PC-3 (cell line): ENCODE data around the gene QPCT. TPM values are rescaled to one million over a fixed set of nuclear protein-coding genes. Genes with fewer than 3 reads are reported as not detected.

Experiments used
- ATAC-seq: fragments of 200-7000 bp; cut with Tn5 transposase; 2 replicates; pipeline ENCODE4 v1.9.1; 2020; ENCODE audit warnings: mild to moderate bottlenecking, moderate library complexity
- BruUV-seq: library from RNA; stranded (reverse); fragments of 400-500 nt; replicated peaks from 2 replicates; lab custom pipeline; 2021; lab: Mats Ljungman, UMichigan
- CTCF ChIA-PET: fragments of 300-600 bp; sonication (Branson Sonifier 250); formaldehyde crosslinking; loops from one replicate; lab custom pipeline; 2022; ENCODE audit warnings: antibody characterized with exemption; lab: Charles Lee
- POLR2A ChIA-PET: fragments of 300-600 bp; sonication (Branson Sonifier 250); formaldehyde crosslinking; loops from one replicate; lab custom pipeline; 2022; ENCODE audit warnings: antibody characterized with exemption; ENCODE audit not compliant: unreplicated experiment; lab: Charles Lee
- DNase-seq: peaks from one replicate; pipeline ENCODE4 v3.0.0-alpha.2; 2015
- H2AFZ ChIP-seq: fragments of 300-600 bp; sonication (generic); 2 replicates; pipeline ENCODE4 v1.6.0; 2016; ENCODE audit warnings: antibody characterized with exemption, low read length
- H3F3A ChIP-seq: fragments of 300-600 bp; sonication (generic); one replicate; pipeline ENCODE4 v1.6.0; 2017; ENCODE audit warnings: antibody characterized with exemption, low read length, control low read depth, mild to moderate bottlenecking; ENCODE audit not compliant: unreplicated experiment
- H3K27ac ChIP-seq: fragments of 300-600 bp; sonication (generic); 2 replicates; pipeline ENCODE4 v1.5.1; 2016; ENCODE audit warnings: mild to moderate bottlenecking, low read length
- H3K27me3 ChIP-seq: fragments of 300-600 bp; sonication (generic); 2 replicates; pipeline ENCODE4 v1.6.1; 2016; ENCODE audit warnings: low read length, mixed read lengths
- H3K36me3 ChIP-seq: fragments of 300-600 bp; sonication (generic); 2 replicates; pipeline ENCODE4 v1.6.1; 2016; ENCODE audit warnings: low read depth, mixed run types, low read length, mixed read lengths
- H3K4me1 ChIP-seq: fragments of 300-600 bp; sonication (generic); 2 replicates; pipeline ENCODE4 v1.5.1; 2016; ENCODE audit warnings: low read length; ENCODE audit not compliant: insufficient read depth
- H3K4me2 ChIP-seq: fragments of 300-600 bp; sonication (generic); 2 replicates; pipeline ENCODE4 v1.6.0; 2016; ENCODE audit warnings: low read length
- H3K4me3 ChIP-seq: fragments of 300-600 bp; sonication (generic); 2 replicates; pipeline ENCODE4 v1.5.1; 2016; ENCODE audit warnings: mild to moderate bottlenecking, low read length, mixed read lengths
- H3K79me2 ChIP-seq: fragments of 300-600 bp; sonication (generic); 2 replicates; pipeline ENCODE4 v1.6.1; 2017; ENCODE audit warnings: low read length, mixed read lengths
- H3K9ac ChIP-seq: fragments of 300-600 bp; sonication (generic); 2 replicates; pipeline ENCODE4 v1.6.0; 2016; ENCODE audit warnings: mild to moderate bottlenecking, low read length
- H3K9me2 ChIP-seq: fragments of 300-600 bp; sonication (generic); replicated peaks from 2 replicates; pipeline ENCODE4 v1.6.1; 2016; ENCODE audit warnings: mixed run types, low read length, mixed read lengths
- H3K9me3 ChIP-seq: fragments of 300-600 bp; sonication (generic); 2 replicates; pipeline ENCODE4 v1.6.1; 2016; ENCODE audit warnings: low read length, mixed read lengths
- H4K20me1 ChIP-seq: fragments of 300-600 bp; sonication (generic); 2 replicates; pipeline ENCODE4 v1.6.1; 2016; ENCODE audit warnings: low read length, mixed read lengths
- EZH2 ChIP-seq: fragments of 300-600 bp; sonication (generic); IDR thresholded peaks from one replicate; pipeline ENCODE4 v1.6.1; 2017; ENCODE audit warnings: antibody characterized with exemption, mild to moderate bottlenecking, low read length; ENCODE audit not compliant: unreplicated experiment
- EZH2phosphoT487 ChIP-seq: fragments of 300-600 bp; sonication (generic); IDR thresholded peaks from 2 replicates; pipeline ENCODE4 v1.6.1; 2018; ENCODE audit warnings: mild to moderate bottlenecking, antibody characterized with exemption, low read length, borderline replicate concordance
- intact Hi-C: fragments of 100-400 bp; cut with micrococcal nuclease; formaldehyde crosslinking; loops from 2 replicates; pipeline ENCODE4 v1.9.0; 2023
- total RNA-seq: library from RNA; depleted of rRNA; stranded (reverse); fragments of >200 nt; gene quantifications from 2 replicates; pipeline ENCODE4 v1.2.3, GENCODE V29; 2014
- TF ChIP-seq, protein P1 (sequence below): fragments of 300-600 bp; sonication (generic); conservative IDR thresholded peaks from 2 replicates; pipeline ENCODE4 v1.5.1; 2017; ENCODE audit warnings: antibody characterized with exemption, low read depth, mild to moderate bottlenecking, low read length

QPCT gene
- total RNA-seq, 1 experiment from 2014 or later = not detected

- TF ChIP-seq EZH2 (no peak), EZH2phosphoT487 (no peak)
- TF ChIP-seq, protein P1, sequence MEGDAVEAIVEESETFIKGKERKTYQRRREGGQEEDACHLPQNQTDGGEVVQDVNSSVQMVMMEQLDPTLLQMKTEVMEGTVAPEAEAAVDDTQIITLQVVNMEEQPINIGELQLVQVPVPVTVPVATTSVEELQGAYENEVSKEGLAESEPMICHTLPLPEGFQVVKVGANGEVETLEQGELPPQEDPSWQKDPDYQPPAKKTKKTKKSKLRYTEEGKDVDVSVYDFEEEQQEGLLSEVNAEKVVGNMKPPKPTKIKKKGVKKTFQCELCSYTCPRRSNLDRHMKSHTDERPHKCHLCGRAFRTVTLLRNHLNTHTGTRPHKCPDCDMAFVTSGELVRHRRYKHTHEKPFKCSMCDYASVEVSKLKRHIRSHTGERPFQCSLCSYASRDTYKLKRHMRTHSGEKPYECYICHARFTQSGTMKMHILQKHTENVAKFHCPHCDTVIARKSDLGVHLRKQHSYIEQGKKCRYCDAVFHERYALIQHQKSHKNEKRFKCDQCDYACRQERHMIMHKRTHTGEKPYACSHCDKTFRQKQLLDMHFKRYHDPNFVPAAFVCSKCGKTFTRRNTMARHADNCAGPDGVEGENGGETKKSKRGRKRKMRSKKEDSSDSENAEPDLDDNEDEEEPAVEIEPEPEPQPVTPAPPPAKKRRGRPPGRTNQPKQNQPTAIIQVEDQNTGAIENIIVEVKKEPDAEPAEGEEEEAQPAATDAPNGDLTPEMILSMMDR = no peak
- no peak overlapping the region for H3K4me2 ChIP-seq
- intact Hi-C loops = no loop called here
- no peak overlapping the region for H2AFZ ChIP-seq
- no peaks in the 10 kb centered on the region for H3K9me3 ChIP-seq
- no peak overlapping the region for H3K27ac ChIP-seq
- no peak overlapping the region for H3K4me3 ChIP-seq
- H3K4me1 ChIP-seq = no peaks in the 10 kb centered on the region
- H3F3A ChIP-seq = no peaks in the 10 kb centered on the region
- no TSS peak for BruUV-seq
- no peaks in the 10 kb centered on the region for H3K36me3 ChIP-seq
- no peaks in the 10 kb centered on the region for H3K27me3 ChIP-seq
- CTCF ChIA-PET = no interaction called here
- no peak for ATAC-seq
- no peaks in the 10 kb centered on the region for H3K79me2 ChIP-seq
- no peak for DNase-seq
- no peaks in the 10 kb centered on the region for H4K20me1 ChIP-seq
- H3K9me2 ChIP-seq = no peaks in the 10 kb centered on the region
- POLR2A ChIA-PET = no interaction called here
- no peak overlapping the region for H3K9ac ChIP-seq
Measured at GRCh38 chr2:37358466-37358865, 14.0 kb downstream of the QPCT start.

DNA sequence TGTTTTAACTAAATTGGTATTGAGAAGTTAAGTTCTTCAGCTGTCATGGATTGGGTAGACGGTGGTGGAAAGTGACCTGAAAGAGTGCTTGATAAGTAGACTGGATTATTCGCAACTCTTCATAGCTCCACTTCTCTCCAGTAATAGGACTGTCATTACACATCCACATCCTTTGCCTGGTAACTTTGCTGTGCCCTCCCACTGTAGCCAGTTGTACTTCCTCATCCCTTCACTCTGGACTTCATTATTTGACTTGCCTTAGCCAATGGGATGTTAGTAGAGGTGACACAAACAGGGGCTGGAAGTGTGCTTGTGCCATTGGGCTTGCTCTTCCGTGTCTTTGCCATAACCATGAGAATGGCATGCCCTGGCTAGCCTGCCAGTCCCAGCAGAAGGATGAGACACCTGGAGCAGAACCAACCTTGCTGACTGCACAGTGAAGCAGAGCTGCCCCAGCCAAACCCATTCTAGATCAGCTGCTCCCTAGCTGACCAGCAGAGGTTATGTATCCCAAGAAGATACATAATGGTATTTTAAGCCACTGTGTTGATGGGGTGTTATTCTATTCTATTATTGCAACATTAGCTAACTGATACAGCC lies 16.9 kb downstream of the QPCT start:
- no peaks in the 10 kb centered on the region for H3K36me3 ChIP-seq
- peaks cover 12% of the 10 kb centered on the region for H3K4me1 ChIP-seq
- TF ChIP-seq EZH2phosphoT487 = no peak
- TF ChIP-seq, protein P1 = no peak
- no peak for TF ChIP-seq EZH2
- no peak overlapping the region for H3K4me2 ChIP-seq
- CTCF ChIA-PET = no interaction called here
- no peak overlapping the region for H2AFZ ChIP-seq
- intact Hi-C loops = no loop called here
- no peaks in the 10 kb centered on the region for H3K27me3 ChIP-seq
- no peaks in the 10 kb centered on the region for H3K9me2 ChIP-seq
- no peak for ATAC-seq
- no peak overlapping the region for H3K27ac ChIP-seq
- H4K20me1 ChIP-seq = no peaks in the 10 kb centered on the region
- no peaks in the 10 kb centered on the region for H3K9me3 ChIP-seq
- DNase-seq = no peak
- BruUV-seq = no TSS peak
- no peaks in the 10 kb centered on the region for H3K79me2 ChIP-seq
- POLR2A ChIA-PET = no interaction called here
- no peaks in the 10 kb centered on the region for H3F3A ChIP-seq
- no peak overlapping the region for H3K9ac ChIP-seq
- no peak overlapping the region for H3K4me3 ChIP-seq

- Histone ChIP-seq H3K4me1 (peaks cover 16% of the 10 kb centered on the region), H3K4me3 (no peak overlapping the region), H3K36me3 (no peaks in the 10 kb centered on the region), H3K9me3 (no peaks in the 10 kb centered on the region), H3K27ac (no peak overlapping the region), H3K27me3 (no peaks in the 10 kb centered on the region), H3K79me2 (no peaks in the 10 kb centered on the region), H3K4me2 (no peak overlapping the region), H2AFZ (no peak overlapping the region), H3F3A (no peaks in the 10 kb centered on the region), H4K20me1 (no peaks in the 10 kb centered on the region), H3K9me2 (no peaks in the 10 kb centered on the region), H3K9ac (no peak overlapping the region)
- no TSS peak for BruUV-seq
- CTCF ChIA-PET = no interaction called here
- no peak for ATAC-seq
- TF ChIP-seq EZH2 (no peak), EZH2phosphoT487 (no peak)
- TF ChIP-seq, protein P1 = no peak
- POLR2A ChIA-PET = no interaction called here
- no peak for DNase-seq
- intact Hi-C loops = no loop called here
Measured at GRCh38 chr2:37361994-37362698, 17.7 kb downstream of the QPCT start.
